Endothelial cell (in vitro differentiated cells): Measurements from ENCODE around the gene INSR. TPM values are rescaled to one million over a fixed set of nuclear protein-coding genes. Genes with fewer than 3 reads are reported as not detected.

Experiments
- DNase-seq: peaks from one replicate; pipeline ENCODE4 v3.0.0; 2021; ENCODE audit warnings: low spot score
- H3K27ac Mint-ChIP-seq: one replicate; pipeline ENCODE4 v1.8.0; 2021; ENCODE audit warnings: mixed read lengths, inconsistent platforms; ENCODE audit not compliant: unreplicated experiment
- H3K27me3 Mint-ChIP-seq: one replicate; pipeline ENCODE4 v1.8.0; 2021; ENCODE audit warnings: mild to moderate bottlenecking, moderate library complexity, mixed read lengths, inconsistent platforms; ENCODE audit not compliant: unreplicated experiment
- H3K36me3 Mint-ChIP-seq: one replicate; pipeline ENCODE4 v1.8.0; 2021; ENCODE audit warnings: mild to moderate bottlenecking, low read depth, mixed read lengths, inconsistent platforms; ENCODE audit not compliant: unreplicated experiment
- H3K4me1 Mint-ChIP-seq: one replicate; pipeline ENCODE4 v1.8.0; 2021; ENCODE audit warnings: mild to moderate bottlenecking, mixed read lengths, inconsistent platforms; ENCODE audit not compliant: unreplicated experiment
- H3K4me3 Mint-ChIP-seq: one replicate; pipeline ENCODE4 v1.8.0; 2021; ENCODE audit warnings: mild to moderate bottlenecking, mixed read lengths, inconsistent platforms; ENCODE audit not compliant: unreplicated experiment
- H3K9me3 Mint-ChIP-seq: one replicate; pipeline ENCODE4 v1.8.0; 2021; ENCODE audit warnings: mixed read lengths, inconsistent platforms; ENCODE audit not compliant: unreplicated experiment
- total RNA-seq: library from RNA; stranded (reverse); fragmentation: NEBNext Ultra II Directional; extraction: Animal tissue kit (Norgen Biotek cat#: 25700); gene quantifications from one replicate; pipeline ENCODE4 v1.2.1, GENCODE V29; 2021; ENCODE audit not compliant: unreplicated experiment
- TF ChIP-seq, protein P1 (sequence below): fragments of 200-600 bp; sonication (generic); IDR thresholded peaks from one replicate; pipeline ENCODE4 v1.5.0; 2021; ENCODE audit warnings: antibody characterized with exemption; ENCODE audit not compliant: unreplicated experiment

The INSR gene
- total RNA-seq, 1 donor from 2014 or later, result 28.9 TPM

DNA sequence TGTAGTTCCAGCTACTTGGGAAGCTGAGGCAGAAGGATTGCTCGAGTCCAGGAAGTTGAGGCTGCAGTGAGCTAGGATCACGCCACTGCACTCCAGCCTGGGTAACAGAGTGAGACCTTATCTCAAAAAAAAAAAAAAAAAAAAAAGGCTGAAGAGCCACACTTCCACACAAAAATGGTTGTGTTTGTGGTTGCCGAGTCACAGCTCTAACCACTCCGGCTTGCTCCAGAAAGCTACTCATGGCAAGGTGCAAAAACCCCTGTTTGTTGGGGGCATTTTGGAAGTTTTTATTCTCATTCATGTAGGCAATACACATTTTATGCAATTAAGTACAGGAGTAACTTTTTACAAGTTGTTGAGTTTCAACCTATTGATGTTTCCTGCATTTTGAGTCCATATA lies 93.5 kb downstream of the INSR start:
- peaks cover 5% of the 10 kb centered on the region for H3K27me3 Mint-ChIP-seq
- TF ChIP-seq, protein P1, sequence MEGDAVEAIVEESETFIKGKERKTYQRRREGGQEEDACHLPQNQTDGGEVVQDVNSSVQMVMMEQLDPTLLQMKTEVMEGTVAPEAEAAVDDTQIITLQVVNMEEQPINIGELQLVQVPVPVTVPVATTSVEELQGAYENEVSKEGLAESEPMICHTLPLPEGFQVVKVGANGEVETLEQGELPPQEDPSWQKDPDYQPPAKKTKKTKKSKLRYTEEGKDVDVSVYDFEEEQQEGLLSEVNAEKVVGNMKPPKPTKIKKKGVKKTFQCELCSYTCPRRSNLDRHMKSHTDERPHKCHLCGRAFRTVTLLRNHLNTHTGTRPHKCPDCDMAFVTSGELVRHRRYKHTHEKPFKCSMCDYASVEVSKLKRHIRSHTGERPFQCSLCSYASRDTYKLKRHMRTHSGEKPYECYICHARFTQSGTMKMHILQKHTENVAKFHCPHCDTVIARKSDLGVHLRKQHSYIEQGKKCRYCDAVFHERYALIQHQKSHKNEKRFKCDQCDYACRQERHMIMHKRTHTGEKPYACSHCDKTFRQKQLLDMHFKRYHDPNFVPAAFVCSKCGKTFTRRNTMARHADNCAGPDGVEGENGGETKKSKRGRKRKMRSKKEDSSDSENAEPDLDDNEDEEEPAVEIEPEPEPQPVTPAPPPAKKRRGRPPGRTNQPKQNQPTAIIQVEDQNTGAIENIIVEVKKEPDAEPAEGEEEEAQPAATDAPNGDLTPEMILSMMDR, result no peak
- no peak overlapping the region for H3K4me3 Mint-ChIP-seq
- no peak for DNase-seq
- H3K4me1 Mint-ChIP-seq, result peaks cover 20% of the 10 kb centered on the region
- no peaks in the 10 kb centered on the region for H3K9me3 Mint-ChIP-seq
- H3K36me3 Mint-ChIP-seq, result peaks cover 10% of the 10 kb centered on the region
- H3K27ac Mint-ChIP-seq, result no peak overlapping the region

DNA sequence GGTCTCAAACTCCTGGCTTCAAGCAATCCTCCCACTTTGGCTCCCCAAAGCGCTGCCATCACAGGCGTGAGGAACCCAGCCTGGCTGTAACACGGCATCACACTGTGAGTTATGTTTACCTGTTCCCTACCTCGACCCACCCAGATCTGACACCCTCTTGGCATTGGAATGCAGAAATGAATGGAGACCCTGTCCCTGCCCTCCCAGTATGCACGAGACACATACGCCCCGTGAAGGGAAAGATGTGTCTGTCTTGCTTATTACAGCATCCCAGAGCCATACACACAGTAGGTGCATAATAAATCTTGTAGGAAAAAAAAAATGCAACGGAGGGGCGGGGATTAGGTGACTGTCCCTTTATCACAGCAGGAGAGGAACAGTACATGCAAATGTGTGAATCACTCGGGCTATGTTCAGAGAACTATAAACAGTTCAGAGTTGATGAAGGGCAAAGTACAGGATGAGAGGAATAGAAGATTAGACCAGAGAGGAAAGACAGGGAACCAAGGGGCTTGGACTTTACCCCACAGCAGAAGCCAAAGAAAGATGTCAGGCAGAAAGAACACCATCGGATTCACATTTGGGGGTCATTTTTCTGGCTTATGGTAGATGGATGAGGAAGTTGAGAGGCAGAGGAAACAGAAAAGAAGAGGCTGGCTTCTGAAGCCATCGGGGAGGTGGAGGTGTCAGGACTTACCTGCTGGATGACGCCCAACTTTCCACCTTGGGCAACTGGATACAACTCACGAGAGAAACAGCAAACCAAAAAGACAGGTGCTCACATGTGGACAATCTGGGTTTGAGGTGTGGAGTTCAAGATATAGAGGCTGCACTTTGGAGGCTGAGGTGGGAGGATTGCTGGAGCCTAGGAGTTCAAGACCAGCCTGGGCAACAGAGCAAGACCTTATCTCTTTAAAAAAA lies 94.3 kb downstream of the INSR start:
- DNase-seq, result no peak
- peaks cover 20% of the 10 kb centered on the region for H3K4me1 Mint-ChIP-seq
- peaks cover 10% of the 10 kb centered on the region for H3K36me3 Mint-ChIP-seq
- no peak overlapping the region for H3K4me3 Mint-ChIP-seq
- H3K9me3 Mint-ChIP-seq, result no peaks in the 10 kb centered on the region
- TF ChIP-seq, protein P1, result no peak
- H3K27ac Mint-ChIP-seq, result no peak overlapping the region
- H3K27me3 Mint-ChIP-seq, result peaks cover 6% of the 10 kb centered on the region

DNA sequence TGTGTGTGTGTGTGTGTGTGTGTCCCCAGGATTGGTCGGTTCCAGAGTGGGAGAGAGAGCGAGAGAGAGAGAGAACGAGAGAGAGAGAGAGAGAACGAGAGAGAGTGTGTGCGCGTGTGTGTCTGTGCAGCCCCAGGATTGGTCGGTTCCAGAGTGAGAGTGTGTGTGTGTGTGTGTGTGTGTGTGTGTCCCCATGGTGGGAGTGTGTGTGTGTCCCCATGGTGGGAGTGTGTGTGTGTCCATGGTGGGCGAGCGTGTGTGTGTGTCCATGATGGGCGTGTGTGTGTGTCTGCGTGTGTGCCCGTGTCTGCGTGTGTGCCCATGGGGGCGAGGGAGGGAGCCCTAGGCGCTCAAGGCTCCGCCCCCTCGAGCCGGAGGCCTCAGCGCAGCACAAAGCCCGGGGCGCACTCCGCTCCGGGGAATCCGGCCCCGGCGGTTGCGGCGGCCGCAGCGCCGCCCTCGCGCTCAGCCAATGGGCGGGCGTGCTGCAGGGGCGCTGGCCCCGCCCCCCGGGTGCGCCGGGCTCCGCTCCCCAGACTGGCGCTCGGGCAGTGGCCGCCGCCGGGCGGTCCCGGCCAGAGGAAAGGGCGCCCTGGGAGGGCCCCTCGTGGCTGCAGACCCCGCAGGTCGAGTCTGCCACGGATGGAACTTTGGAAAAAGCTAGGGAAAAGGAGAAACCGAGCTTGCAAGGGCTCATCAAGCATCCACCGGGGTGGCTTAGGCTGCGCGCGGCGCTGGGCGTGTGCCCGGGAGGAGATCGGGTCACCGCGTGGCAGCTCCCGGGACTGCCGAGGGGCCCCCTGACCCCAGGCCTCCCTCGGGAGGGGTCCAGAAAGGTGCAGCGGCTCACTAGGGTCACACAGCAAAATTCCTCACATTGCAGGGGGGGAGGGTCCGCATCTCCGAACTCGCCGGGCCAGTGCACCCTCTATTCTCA lies 96.2 kb downstream of the INSR start:
- peak overlapping the region; percentile 93 for H3K4me3 Mint-ChIP-seq
- TF ChIP-seq, protein P1, result peak; percentile 12
- DNase-seq, result peak; percentile 94
- H3K4me1 Mint-ChIP-seq, result peaks cover 16% of the 10 kb centered on the region
- H3K27me3 Mint-ChIP-seq, result peaks cover 2% of the 10 kb centered on the region
- H3K27ac Mint-ChIP-seq, result peak overlapping the region; percentile 90
- no peaks in the 10 kb centered on the region for H3K9me3 Mint-ChIP-seq
- peaks cover 10% of the 10 kb centered on the region for H3K36me3 Mint-ChIP-seq

DNA sequence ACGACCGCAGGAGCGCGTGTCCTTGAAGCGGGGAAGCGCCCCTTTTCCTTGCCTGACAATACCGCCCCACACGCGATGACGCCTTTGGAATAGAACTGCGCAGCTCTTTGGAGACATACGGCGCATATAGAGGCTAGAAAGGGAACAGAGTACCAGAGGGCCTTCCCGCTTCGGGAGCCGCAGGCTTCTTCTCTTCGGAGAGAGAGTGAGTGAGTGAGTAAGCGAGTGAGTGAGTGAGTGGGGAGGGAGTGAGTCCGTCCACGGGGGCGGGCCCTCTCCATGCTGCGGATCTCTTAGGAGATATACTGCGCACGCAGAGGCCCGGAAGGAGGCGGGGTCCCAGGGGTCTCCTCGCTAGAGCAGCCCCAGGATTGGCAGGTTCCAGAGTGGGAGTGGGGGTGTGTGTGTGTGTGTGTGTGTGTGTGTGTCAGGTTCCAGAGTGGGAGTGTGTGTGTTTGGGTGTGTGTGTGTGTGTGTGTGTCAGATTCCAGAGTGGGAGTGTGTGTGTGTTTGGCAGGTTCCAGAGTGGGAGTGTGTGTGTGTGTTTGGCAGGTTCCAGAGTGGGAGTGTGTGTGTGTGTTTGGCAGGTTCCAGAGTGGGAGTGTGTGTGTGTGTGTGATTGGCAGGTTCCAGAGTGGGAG lies 97.0 kb downstream of the INSR start:
- DNase-seq, result peak; percentile 77
- TF ChIP-seq, protein P1, result no peak
- peak overlapping the region; percentile 90 for H3K27ac Mint-ChIP-seq
- peaks cover 2% of the 10 kb centered on the region for H3K27me3 Mint-ChIP-seq
- peak overlapping the region; percentile 93 for H3K4me3 Mint-ChIP-seq
- H3K36me3 Mint-ChIP-seq, result peaks cover 10% of the 10 kb centered on the region
- no peaks in the 10 kb centered on the region for H3K9me3 Mint-ChIP-seq
- H3K4me1 Mint-ChIP-seq, result peaks cover 16% of the 10 kb centered on the region
